ENCODE results near the gene MYH13. TPM values are rescaled to one million over a fixed set of nuclear protein-coding genes. Genes with fewer than 3 reads are reported as not detected.
A peak's percentile ranks its signal among the peaks of the same experiment; 100 is the strongest.

MYH13 gene
- total and polyA plus RNA-seq, 7 donors = 0.01 to 0.11 (median 0.07) TPM

DNA sequence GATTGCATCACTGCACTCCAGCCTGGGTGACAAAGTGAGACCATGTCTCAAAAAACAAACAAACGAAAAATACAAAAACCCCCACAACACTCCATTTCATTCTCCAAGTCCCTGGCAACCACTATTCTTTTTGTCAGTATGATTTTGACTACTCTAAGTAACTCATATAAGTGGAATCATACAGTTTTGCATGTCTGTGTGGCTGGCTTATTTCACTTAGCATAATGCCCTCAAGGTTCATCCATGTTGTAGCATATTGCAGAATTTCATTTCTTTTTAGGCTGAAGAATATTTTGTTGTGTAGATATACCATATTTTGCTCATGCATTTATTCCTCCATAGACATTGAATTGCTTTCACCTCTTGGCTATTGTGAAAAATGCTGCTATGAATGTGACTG lies 92.7 kb downstream of the MYH13 start:
- ATAC-seq (no peak), DNase-seq (no peak)
- Histone ChIP-seq H3K27me3 (ENCODE audit: insufficient read depth in 3 of 3, low read length in 2 of 3) (peaks cover 0 to 4% (median 2%) of the 10 kb centered on the region in 3 donors), H3K36me3 (ENCODE audit: insufficient read depth in 1 of 2, low read depth in 1 of 2) (no peaks in the 10 kb centered on the region), H3K9me3 (no peaks in the 10 kb centered on the region), H3K4me1 (no peaks in the 10 kb centered on the region), H3K4me3 (no peak overlapping the region), H3K27ac (no peak overlapping the region)
- WGBS, 3 donors = 86 to 95% (median 93%) methylated on average over 1 of the region's 1 CpG
- intact Hi-C loops (cut with DNase I) = no loop called here
- TF ChIP-seq, protein P1, sequence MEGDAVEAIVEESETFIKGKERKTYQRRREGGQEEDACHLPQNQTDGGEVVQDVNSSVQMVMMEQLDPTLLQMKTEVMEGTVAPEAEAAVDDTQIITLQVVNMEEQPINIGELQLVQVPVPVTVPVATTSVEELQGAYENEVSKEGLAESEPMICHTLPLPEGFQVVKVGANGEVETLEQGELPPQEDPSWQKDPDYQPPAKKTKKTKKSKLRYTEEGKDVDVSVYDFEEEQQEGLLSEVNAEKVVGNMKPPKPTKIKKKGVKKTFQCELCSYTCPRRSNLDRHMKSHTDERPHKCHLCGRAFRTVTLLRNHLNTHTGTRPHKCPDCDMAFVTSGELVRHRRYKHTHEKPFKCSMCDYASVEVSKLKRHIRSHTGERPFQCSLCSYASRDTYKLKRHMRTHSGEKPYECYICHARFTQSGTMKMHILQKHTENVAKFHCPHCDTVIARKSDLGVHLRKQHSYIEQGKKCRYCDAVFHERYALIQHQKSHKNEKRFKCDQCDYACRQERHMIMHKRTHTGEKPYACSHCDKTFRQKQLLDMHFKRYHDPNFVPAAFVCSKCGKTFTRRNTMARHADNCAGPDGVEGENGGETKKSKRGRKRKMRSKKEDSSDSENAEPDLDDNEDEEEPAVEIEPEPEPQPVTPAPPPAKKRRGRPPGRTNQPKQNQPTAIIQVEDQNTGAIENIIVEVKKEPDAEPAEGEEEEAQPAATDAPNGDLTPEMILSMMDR (IDR thresholded peaks at IDR 0.05) = no peak

DNA sequence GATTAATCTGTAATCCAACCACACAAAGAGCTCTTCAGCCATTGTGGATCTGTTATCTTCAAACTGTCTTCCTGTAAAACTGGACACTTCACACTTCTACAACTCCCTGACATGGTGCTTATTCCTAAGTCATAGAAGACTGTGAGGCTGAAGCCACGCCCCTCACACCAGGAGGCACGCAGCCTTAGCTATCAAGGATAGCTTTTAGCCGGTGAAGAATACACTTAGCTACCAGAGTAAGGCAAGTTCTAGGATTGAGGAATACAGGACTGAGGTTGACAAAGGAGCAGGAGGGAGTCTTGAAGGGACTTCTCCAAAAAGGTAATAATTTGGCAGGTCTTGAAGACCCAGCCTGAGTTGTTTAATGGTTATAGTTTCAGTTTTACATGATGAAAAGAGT lies 94.6 kb downstream of the MYH13 start:
- no peak for DNase-seq

GRCh38 chr17:10276436-10276835 lies 96.4 kb downstream of the MYH13 start:
- Histone ChIP-seq H3K36me3 (ENCODE audit: insufficient read depth in 1 of 2, low read depth in 1 of 2) (no peaks in the 10 kb centered on the region), H3K27me3 (ENCODE audit: insufficient read depth in 3 of 3, low read length in 2 of 3) (peaks cover 0 to 5% (median 4%) of the 10 kb centered on the region in 3 donors), H3K27ac (no peak overlapping the region), H3K4me1 (no peaks in the 10 kb centered on the region), H3K4me3 (no peak overlapping the region), H3K9me3 (no peaks in the 10 kb centered on the region)
- intact Hi-C loops (cut with DNase I) = no loop called here
- 50 to 67% (median 63%) methylated on average over 3 of the region's 3 CpGs for WGBS, 3 donors
- TF ChIP-seq, protein P1 (IDR thresholded peaks at IDR 0.05) = no peak
- ATAC-seq (no peak), DNase-seq (no peak)

More for the DNA sequence above, 94.6 kb downstream of the MYH13 start:
- Histone ChIP-seq H3K27me3 (ENCODE audit: insufficient read depth in 3 of 3, low read length in 2 of 3) (peaks cover 0 to 4% (median 2%) of the 10 kb centered on the region in 3 donors), H3K4me3 (peak overlapping the region; percentile 12), H3K36me3 (ENCODE audit: insufficient read depth in 1 of 2, low read depth in 1 of 2) (no peaks in the 10 kb centered on the region), H3K9me3 (no peaks in the 10 kb centered on the region), H3K27ac (no peak overlapping the region), H3K4me1 (no peaks in the 10 kb centered on the region)
- 25 to 29% (median 27%) methylated on average over 3 of the region's 3 CpGs for WGBS, 3 donors
- intact Hi-C loops (cut with DNase I) = no loop called here
- TF ChIP-seq, protein P1 (IDR thresholded peaks at IDR 0.05) = no peak
- ATAC-seq = no peak

- no peak overlapping the region for H3K4me3 ChIP-seq
- no peaks in the 10 kb centered on the region for H3K36me3 ChIP-seq (ENCODE audit: insufficient read depth in 1 of 2, low read depth in 1 of 2)
- TF ChIP-seq, protein P1 (IDR thresholded peaks at IDR 0.05) = no peak
- H3K4me1 ChIP-seq = no peaks in the 10 kb centered on the region
- DNase-seq = peak in 1 of 2 donors; percentile 53
- WGBS, 3 donors = 80 to 85% (median 85%) methylated on average over 8 of the region's 8 CpGs
- ATAC-seq = no peak
- no peak overlapping the region for H3K27ac ChIP-seq
- H3K9me3 ChIP-seq = no peaks in the 10 kb centered on the region
- intact Hi-C loops (cut with DNase I) = no loop called here
- H3K27me3 ChIP-seq (ENCODE audit: insufficient read depth in 3 of 3, low read length in 2 of 3) = peaks cover 0 to 5% (median 4%) of the 10 kb centered on the region in 3 donors
Measured at GRCh38 chr17:10275418-10275817, 97.4 kb downstream of the MYH13 start.

- Histone ChIP-seq H3K36me3 (ENCODE audit: insufficient read depth in 1 of 2, low read depth in 1 of 2) (no peaks in the 10 kb centered on the region), H3K4me3 (no peak overlapping the region), H3K9me3 (no peaks in the 10 kb centered on the region), H3K27ac (peak overlapping the region; percentile 9), H3K4me1 (no peaks in the 10 kb centered on the region), H3K27me3 (ENCODE audit: insufficient read depth in 3 of 3, low read length in 2 of 3) (peaks cover 0 to 7% (median 3%) of the 10 kb centered on the region in 3 donors)
- WGBS, 3 donors = 65 to 72% (median 65%) methylated on average over 3 of the region's 3 CpGs
- ATAC-seq (no peak), DNase-seq (no peak)
- intact Hi-C loops (cut with DNase I) = no loop called here
- TF ChIP-seq, protein P1 (IDR thresholded peaks at IDR 0.05) = no peak
Measured at GRCh38 chr17:10271106-10271562, 101.7 kb downstream of the MYH13 start.

Data from psoas muscle (tissue), 8 donors.